HG02884 (cell line): ENCODE measurements around the gene SPDYE8.
A peak's percentile ranks its signal among the peaks of the same experiment; 100 is the strongest.
"Not testable (repeated sequence)": the region's sequence is repeated elsewhere in the genome, so short reads cannot be mapped to it uniquely, and the experiment has no call there.

Source experiments
- ATAC-seq: cut with Tn5 transposase; IDR thresholded peaks from one replicate; pipeline ENCODE4 v1.9.1; 2021; ENCODE audit warnings: mild to moderate bottlenecking, moderate library complexity; ENCODE audit not compliant: unreplicated experiment

Gene SPDYE8

GRCh38 chr7:73029666-73030065, at the start of gene SPDYE8:
TSS of gene SPDYE8 (minus strand) at chr7:73029766. CDS start at chr7:73027966, 1,800 bp downstream.
- not testable (repeated sequence) for ATAC-seq

- not testable (repeated sequence) for ATAC-seq
These were observed 28.2 kb upstream of the SPDYE8 start, which contains the start of gene SPDYE11 for GRCh38 chr7:73057811-73058210. TSS of gene SPDYE11 (minus strand) at chr7:73057911. CDS start at chr7:73056111, 1,800 bp downstream.

GRCh38 chr7:73006491-73006890, 23.1 kb downstream of the SPDYE8 start:
- ATAC-seq = not testable (repeated sequence)

GRCh38 chr7:73005693-73006447, 23.7 kb downstream of the SPDYE8 start:
- peak; percentile 70 for ATAC-seq

GRCh38 chr7:73005356-73005692, 24.2 kb downstream of the SPDYE8 start:
- ATAC-seq = peak; percentile 45

GRCh38 chr7:72997887-72998468, 31.6 kb downstream of the SPDYE8 start:
- not testable (repeated sequence) for ATAC-seq

GRCh38 chr7:72997447-72997846, 32.1 kb downstream of the SPDYE8 start:
- not testable (repeated sequence) for ATAC-seq

- ATAC-seq = not testable (repeated sequence)
These were observed 34.1 kb downstream of the SPDYE8 start for GRCh38 chr7:72995484-72995883.

GRCh38 chr7:72990146-72990913, 39.2 kb downstream of the SPDYE8 start:
- not testable (repeated sequence) for ATAC-seq

- ATAC-seq = not testable (repeated sequence)
These were observed 47.5 kb downstream of the SPDYE8 start for GRCh38 chr7:72982084-72982483.

- ATAC-seq = not testable (repeated sequence)
These were observed 49.2 kb downstream of the SPDYE8 start for GRCh38 chr7:72980382-72980781.

- ATAC-seq = not testable (repeated sequence)
These were observed 53.1 kb downstream of the SPDYE8 start for GRCh38 chr7:72976434-72976833.

- ATAC-seq = not testable (repeated sequence)
These were observed 53.8 kb downstream of the SPDYE8 start for GRCh38 chr7:72975656-72976286.

GRCh38 chr7:72974781-72975180, 54.8 kb downstream of the SPDYE8 start:
- not testable (repeated sequence) for ATAC-seq

- not testable (repeated sequence) for ATAC-seq
These were observed 58.1 kb downstream of the SPDYE8 start for GRCh38 chr7:72971505-72971904.
